H1 (cell line): Measurements from ENCODE around the gene DDX11. TPM values are rescaled to one million over a fixed set of nuclear protein-coding genes. Genes with fewer than 3 reads are reported as not detected.

ENCODE experiments used
- CTCF ChIA-PET: fragments of 300-600 bp; sonication (Branson Sonifier 250); formaldehyde crosslinking; loops from one replicate; lab custom pipeline; 2021; ENCODE audit not compliant: partially characterized antibody; lab: Charles Lee
- POLR2A ChIA-PET: fragments of 300-600 bp; sonication (Branson Sonifier 250); formaldehyde crosslinking; loops from one replicate; lab custom pipeline; 2021; ENCODE audit warnings: inconsistent platforms; ENCODE audit not compliant: partially characterized antibody; lab: Charles Lee
- DNase-seq, 2 experiments: peaks; one replicate each; pipeline versions ENCODE4 v3.0.0 to v3.0.0-alpha.2; 2010 to 2022; ENCODE audit warnings: low spot score in 2 of 2, low read depth in 1 of 2, mixed read lengths in 1 of 2
- FAIRE-seq: peaks from 2 replicates; lab custom pipeline; 2011; peaks lifted over from hg19 to GRCh38; lab: Jason Lieb, UNC
- H2AFZ ChIP-seq: 2 replicates; pipeline ENCODE4 v1.8.1; 2012; ENCODE audit warnings: low read length, inconsistent platforms
- H2AK5ac ChIP-seq: 2 replicates; pipeline ENCODE4 v1.6.1; 2013; ENCODE audit warnings: low read depth, low read length
- H2BK120ac ChIP-seq: replicated peaks from 2 replicates; pipeline ENCODE3; 2013; ENCODE audit warnings: low read depth, low read length, inconsistent platforms
- H2BK12ac ChIP-seq: 2 replicates; pipeline ENCODE4 v1.6.1; 2013; ENCODE audit warnings: low read depth, low read length
- H2BK15ac ChIP-seq: 2 replicates; pipeline ENCODE4 v1.6.1; 2013; ENCODE audit warnings: low read length
- H2BK20ac ChIP-seq: 2 replicates; pipeline ENCODE4 v1.6.1; 2013; ENCODE audit warnings: low read length
- H2BK5ac ChIP-seq: 2 replicates; pipeline ENCODE4 v1.6.1; 2013; ENCODE audit warnings: low read depth, low read length
- H3K14ac ChIP-seq: 2 replicates; pipeline ENCODE4 v1.6.1; 2013; ENCODE audit warnings: inconsistent platforms; ENCODE audit not compliant: insufficient read length
- H3K18ac ChIP-seq: 2 replicates; pipeline ENCODE4 v1.6.1; 2013; ENCODE audit warnings: low read length; ENCODE audit errors: extremely low read depth
- H3K23ac ChIP-seq: 2 replicates; pipeline ENCODE4 v1.6.1; 2013; ENCODE audit warnings: inconsistent platforms; ENCODE audit not compliant: insufficient read length
- H3K23me2 ChIP-seq: 2 replicates; pipeline ENCODE4 v1.6.1; 2013; ENCODE audit warnings: low read depth, low read length
- H3K27ac ChIP-seq: 2 replicates; pipeline ENCODE4 v1.6.1; 2011; ENCODE audit warnings: low read depth, low read length, inconsistent platforms
- H3K27me3 ChIP-seq, 4 experiments: replicated peaks in 1 of 4; 1 replicate in 1 of 4; 2 replicates in 3 of 4; pipeline versions ENCODE4 v1.6.1 to v1.8.1; 2011 to 2013; ENCODE audit warnings: low read length in 3 of 4, mild to moderate bottlenecking in 3 of 4, inconsistent platforms in 2 of 4, mixed read lengths in 2 of 4, moderate library complexity in 1 of 4; ENCODE audit not compliant: control insufficient read depth in 3 of 4, insufficient read depth in 3 of 4; ENCODE audit errors: extremely low read depth in 1 of 4
- H3K36me3 ChIP-seq, 4 experiments: 2 replicates each; pipeline versions ENCODE4 v1.6.1 to v1.8.1; 2011 to 2013; ENCODE audit warnings: mild to moderate bottlenecking in 4 of 4, low read length in 3 of 4, moderate library complexity in 2 of 4, control low read depth in 1 of 4, inconsistent platforms in 1 of 4; ENCODE audit not compliant: insufficient read depth in 4 of 4, control insufficient read depth in 2 of 4
- H3K4ac ChIP-seq: replicated peaks from 2 replicates; pipeline ENCODE3; 2013; ENCODE audit warnings: low read length, low read depth, mixed read lengths, inconsistent platforms; ENCODE audit not compliant: insufficient read length
- H3K4me1 ChIP-seq, 4 experiments: replicated peaks in 1 of 4; 1 replicate in 1 of 4; 2 replicates in 3 of 4; pipeline versions ENCODE4 v1.6.1 to v1.8.1; 2011 to 2013; ENCODE audit warnings: low read length in 3 of 4, inconsistent platforms in 2 of 4, mixed read lengths in 1 of 4; ENCODE audit not compliant: insufficient read depth in 4 of 4, control insufficient read depth in 3 of 4
- H3K4me2 ChIP-seq, 2 experiments: 2 replicates each; pipeline versions ENCODE4 v1.6.1 to v1.8.1; 2011 to 2013; ENCODE audit warnings: low read depth in 2 of 2, low read length in 2 of 2, control low read depth in 1 of 2, inconsistent platforms in 1 of 2, mild to moderate bottlenecking in 1 of 2; ENCODE audit not compliant: insufficient read depth in 1 of 2
- H3K4me3 ChIP-seq, 4 experiments: fragments of 200-600, 300-600 bp in 1 of 4; sonication (generic), shearing (Covaris generic), sonication (Bioruptor Twin) in 1 of 4; 2 replicates each; pipeline versions ENCODE4 v1.5.1 to v1.8.1; 2011 to 2016; ENCODE audit warnings: low read length in 4 of 4, low read depth in 3 of 4, control low read depth in 2 of 4, inconsistent platforms in 2 of 4, mild to moderate bottlenecking in 2 of 4, mixed read lengths in 1 of 4, moderate library complexity in 1 of 4; ENCODE audit not compliant: insufficient read depth in 2 of 4; ENCODE audit errors: extremely low read depth in 1 of 4
- H3K56ac ChIP-seq: replicated peaks from 2 replicates; pipeline ENCODE3; 2013; ENCODE audit warnings: low read depth, mild to moderate bottlenecking, mixed read lengths, low read length, inconsistent platforms; ENCODE audit not compliant: insufficient read length
- H3K79me1 ChIP-seq: 2 replicates; pipeline ENCODE4 v1.6.1; 2013; ENCODE audit warnings: low read depth, low read length, control low read depth
- H3K79me2 ChIP-seq, 2 experiments: 2 replicates each; pipeline versions ENCODE4 v1.6.1 to v1.8.1; 2012 to 2013; ENCODE audit warnings: low read length in 2 of 2, mild to moderate bottlenecking in 2 of 2, inconsistent platforms in 1 of 2; ENCODE audit not compliant: insufficient read depth in 2 of 2, control insufficient read depth in 1 of 2
- H3K9ac ChIP-seq, 4 experiments: replicated peaks in 1 of 4; 1 replicate in 1 of 4; 2 replicates in 3 of 4; pipeline versions ENCODE4 v1.6.1 to v1.8.1; 2011 to 2013; ENCODE audit warnings: low read depth in 3 of 4, low read length in 3 of 4, control low read depth in 2 of 4, mild to moderate bottlenecking in 2 of 4, moderate library complexity in 2 of 4, inconsistent platforms in 1 of 4; ENCODE audit errors: extremely low read depth in 1 of 4
- H3K9me3 ChIP-seq, 2 experiments: 2 replicates each; pipeline versions ENCODE4 v1.6.1 to v1.8.1; 2012 to 2013; ENCODE audit warnings: mild to moderate bottlenecking in 2 of 2, moderate library complexity in 2 of 2, control low read depth in 1 of 2, inconsistent platforms in 1 of 2, low read depth in 1 of 2, low read length in 1 of 2, mixed read lengths in 1 of 2; ENCODE audit not compliant: insufficient read depth in 2 of 2
- H4K20me1 ChIP-seq, 2 experiments: replicated peaks in 1 of 2; 2 replicates each; pipeline versions ENCODE3 to v1.8.1; 2011 to 2013; ENCODE audit warnings: inconsistent platforms in 2 of 2, low read length in 2 of 2, mild to moderate bottlenecking in 1 of 2; ENCODE audit not compliant: insufficient read depth in 2 of 2, control insufficient read depth in 1 of 2
- H4K5ac ChIP-seq: 2 replicates; pipeline ENCODE4 v1.6.1; 2013; ENCODE audit warnings: low read length, low read depth, mixed read lengths, inconsistent platforms; ENCODE audit not compliant: insufficient read length
- H4K8ac ChIP-seq: 2 replicates; pipeline ENCODE4 v1.8.0; 2013; ENCODE audit warnings: mild to moderate bottlenecking, moderate library complexity, low read length, inconsistent platforms; ENCODE audit not compliant: insufficient read depth; ENCODE audit errors: extremely low read depth
- H4K91ac ChIP-seq: replicated peaks from 2 replicates; pipeline ENCODE3; 2013; ENCODE audit warnings: low read length, mixed read lengths, inconsistent platforms; ENCODE audit not compliant: insufficient read length
- CBX8 ChIP-seq: fragments of 300-800, 300-1000 bp; sonication (generic); IDR thresholded peaks from 2 replicates; pipeline ENCODE4 v1.7.1; 2016; ENCODE audit warnings: low read depth, low read length, borderline replicate concordance
- CHD2 ChIP-seq: IDR thresholded peaks from 2 replicates; pipeline ENCODE4 v1.6.1; 2012; ENCODE audit warnings: low read length, improper control_type of control experiment
- CREB1 ChIP-seq: IDR thresholded peaks from 2 replicates; pipeline ENCODE4 v1.6.1; 2012; ENCODE audit warnings: inconsistent platforms
- EP300 ChIP-seq, 2 experiments: IDR thresholded peaks; 1 replicate in 1 of 2; 2 replicates in 1 of 2; pipeline ENCODE4 v1.6.1; 2011 to 2012; ENCODE audit warnings: low read depth in 2 of 2, low read length in 2 of 2, mild to moderate bottlenecking in 2 of 2, borderline replicate concordance in 1 of 2, inconsistent platforms in 1 of 2, moderate library complexity in 1 of 2
- JUN ChIP-seq: IDR thresholded peaks from 2 replicates; pipeline ENCODE4 v1.6.1; 2011; ENCODE audit warnings: low read depth, mild to moderate bottlenecking, improper control_type of control experiment, low read length
- KDM5A ChIP-seq: fragments of 200-600 bp; IDR thresholded peaks from 2 replicates; pipeline ENCODE4 v1.7.1; 2012; ENCODE audit warnings: mild to moderate bottlenecking, low read length, inconsistent platforms, mixed read lengths
- RFX5 ChIP-seq: IDR thresholded peaks from 2 replicates; pipeline ENCODE4 v1.6.1; 2011; ENCODE audit warnings: low read depth, low read length, improper control_type of control experiment, borderline replicate concordance
- RNF2 ChIP-seq: fragments of 200-900, 300-1000 bp; sonication (generic); IDR thresholded peaks from 2 replicates; pipeline ENCODE4 v1.7.1; 2016; ENCODE audit warnings: borderline replicate concordance, low read depth, mild to moderate bottlenecking, antibody characterized with exemption, low read length; ENCODE audit not compliant: poor library complexity, severe bottlenecking; ENCODE audit errors: missing control alignments
- SIN3A ChIP-seq, 2 experiments: IDR thresholded peaks in 1 of 2; conservative IDR thresholded peaks in 1 of 2; 2 replicates each; pipeline ENCODE4 v1.6.1; 2011 to 2012; ENCODE audit warnings: low read length in 2 of 2, improper control_type of control experiment in 1 of 2, low read depth in 1 of 2, mild to moderate bottlenecking in 1 of 2
- YY1 ChIP-seq: IDR thresholded peaks from 2 replicates; pipeline ENCODE4 v1.6.1; 2011; ENCODE audit warnings: low read depth, mild to moderate bottlenecking, low read length
- ZNF274 ChIP-seq: IDR thresholded peaks from 2 replicates; pipeline ENCODE4 v1.7.0; 2012; ENCODE audit warnings: low read length, borderline replicate concordance; ENCODE audit errors: extremely low read depth
- WGBS, 2 experiments: shearing (Covaris generic) in 1 of 2; methylation state at CpG; one replicate each; pipeline versions ENCODE4 v1.1.6 to v1.1.7; 2013 to 2015; ENCODE audit warnings: low lambda C conversion rate in 2 of 2, mixed read lengths in 2 of 2, inconsistent platforms in 1 of 2, low coverage in 1 of 2, missing lambda C conversion rate in 1 of 2; ENCODE audit not compliant: insufficient replicate concordance in 2 of 2, insufficient coverage in 1 of 2, insufficient read length in 1 of 2; ENCODE audit errors: extremely low coverage in 1 of 2, missing lambda C conversion rate in 1 of 2; 5-methylcytosine and 5-hydroxymethylcytosine counted together
- polyA plus RNA-seq, 7 experiments: library from polyadenylated mRNA; depleted of rRNA in 3 of 7; stranded (reverse) in 5 of 7; unstranded in 2 of 7; fragments of >200 nt in 5 of 7; fragments of 200-250 nt in 2 of 7; gene quantifications; 1 replicate in 5 of 7; 2 replicates in 1 of 7; 4 replicates in 1 of 7; pipeline versions ENCODE4 v1.2.1 to v1.2.3, GENCODE V29; 2011 to 2013; ENCODE audit warnings: missing spikeins in 2 of 7, mixed read lengths in 2 of 7
- total RNA-seq: library from RNA; stranded (reverse); fragmentation: NEBNext Ultra II Directional; extraction: Animal tissue kit (Norgen Biotek cat#: 25700); gene quantifications from 2 replicates; pipeline ENCODE4 v1.2.1, GENCODE V29; 2021

DDX11 gene
- total and polyA plus RNA-seq, 2 of the 8 experiments (the other 6 are each of a cell fraction or from before 2014, with no cell fraction given), result 61.6 to 141 TPM

DNA sequence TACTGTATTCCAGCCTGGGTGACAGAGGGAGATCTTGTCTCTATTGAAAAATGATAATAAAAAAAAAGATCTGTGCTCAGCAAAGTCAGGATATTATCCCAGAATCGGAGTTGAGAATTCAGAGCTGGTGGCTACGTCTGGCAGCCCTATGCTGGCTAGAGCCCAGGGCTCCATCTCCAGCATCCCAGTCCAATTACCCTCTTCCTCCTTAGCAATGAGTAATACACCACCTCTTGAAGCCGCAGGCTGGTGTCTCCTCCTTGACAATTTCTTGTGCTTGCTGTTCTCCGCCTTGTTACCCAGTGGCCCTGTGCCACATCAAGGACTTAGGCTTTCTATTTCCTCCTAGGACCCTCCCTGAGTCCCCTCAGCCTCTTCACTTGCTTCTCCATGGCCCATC lies 38.4 kb upstream of the DDX11 start:
- Histone ChIP-seq H2BK15ac (no peak overlapping the region), H4K91ac (no peak overlapping the region), H3K9me3 (no peaks in the 10 kb centered on the region), H2BK120ac (no peak overlapping the region), H3K23ac (no peak overlapping the region), H3K79me1 (no peaks in the 10 kb centered on the region), H3K23me2 (no peaks in the 10 kb centered on the region; the same call in 1 of the 2 replicates), H3K9ac (no peak overlapping the region), H2AK5ac (no peak overlapping the region), H3K56ac (no peak overlapping the region), H2AFZ (no peak overlapping the region), H4K5ac (no peak overlapping the region), H3K4ac (no peak overlapping the region), H3K79me2 (no peaks in the 10 kb centered on the region), H2BK20ac (no peak overlapping the region), H4K20me1 (no peaks in the 10 kb centered on the region), H3K18ac (no peak overlapping the region), H3K4me1 (no peaks in the 10 kb centered on the region), H3K4me2 (no peak overlapping the region), H2BK12ac (no peak overlapping the region), H3K27me3 (no peaks in the 10 kb centered on the region), H4K8ac (no peak overlapping the region), H3K27ac (no peak overlapping the region), H3K4me3 (no peak overlapping the region), H3K36me3 (no peaks in the 10 kb centered on the region), H2BK5ac (no peak overlapping the region), H3K14ac (no peak overlapping the region)
- CTCF ChIA-PET, result interaction anchor here (0.6 to 2.1 kb wide), 5 partner anchors 13 to 370 kb away, joined by 3 to 5 read pairs (median 5); no protein-coding TSS in a partner anchor
- no peak for DNase-seq
- TF ChIP-seq RFX5 (no peak), JUN (no peak), KDM5A (no peak), CREB1 (no peak), SIN3A (conservative IDR thresholded peaks at IDR 0.05 in 1 of 2, IDR thresholded peaks at IDR 0.05 in 1 of 2; ENCODE audit: low read depth in 1 of 2, low read length in 2 of 2) (no peak), EP300 (IDR thresholded peaks at IDR 0.05; ENCODE audit: borderline replicate concordance in 1 of 2, low read depth in 2 of 2, low read length in 2 of 2) (no peak), CBX8 (no peak), CHD2 (no peak), RNF2 (no peak), YY1 (no peak), ZNF274 (no peak)
- 90% methylated on average over 4 of the region's 4 CpGs; no CpG with 5 or more reads in 1 of the 2 experiments for WGBS, 2 experiments
- POLR2A ChIA-PET, result interaction anchor here (0.7 kb wide), 1 partner anchor 577 kb away, joined by 4 read pairs; no protein-coding TSS in a partner anchor
- no peak for FAIRE-seq
